Measurements from ENCODE around the gene PEA15.

PEA15 gene

GRCh38 chr1:160168609-160169369, 36.4 kb upstream of the PEA15 start:
- H3K4me3 Mint-ChIP-seq = no peak overlapping the region
- no peak for DNase-seq (ENCODE audit: low spot score)
- peaks cover 19% of the 10 kb centered on the region for H3K27me3 Mint-ChIP-seq (ENCODE audit: low read depth)
- no peaks in the 10 kb centered on the region for H3K9me3 Mint-ChIP-seq
- peak overlapping the region; percentile 0 for H3K27ac Mint-ChIP-seq
- H3K4me1 Mint-ChIP-seq (ENCODE audit: low read depth) = peaks cover 18% of the 10 kb centered on the region
- H3K36me3 Mint-ChIP-seq (ENCODE audit: low read depth) = no peaks in the 10 kb centered on the region

- peaks cover 18% of the 10 kb centered on the region for H3K4me1 Mint-ChIP-seq (ENCODE audit: low read depth)
- H3K27me3 Mint-ChIP-seq (ENCODE audit: low read depth) = peaks cover 19% of the 10 kb centered on the region
- DNase-seq (ENCODE audit: low spot score) = peak; percentile 58
- H3K36me3 Mint-ChIP-seq (ENCODE audit: low read depth) = no peaks in the 10 kb centered on the region
- no peaks in the 10 kb centered on the region for H3K9me3 Mint-ChIP-seq
- H3K27ac Mint-ChIP-seq = peak overlapping the region; percentile 0
- peak overlapping the region; percentile 6 for H3K4me3 Mint-ChIP-seq
Observed at GRCh38 chr1:160169553-160170399, 35.4 kb upstream of the PEA15 start.

- Mint-ChIP-seq H3K4me3 (no peak overlapping the region), H3K36me3 (ENCODE audit: low read depth) (no peaks in the 10 kb centered on the region), H3K27me3 (ENCODE audit: low read depth) (peaks cover 13% of the 10 kb centered on the region), H3K27ac (no peak overlapping the region), H3K9me3 (no peaks in the 10 kb centered on the region), H3K4me1 (ENCODE audit: low read depth) (peaks cover 16% of the 10 kb centered on the region)
- no peak for DNase-seq (ENCODE audit: low spot score)
Observed at GRCh38 chr1:160171354-160171753, 33.8 kb upstream of the PEA15 start.

- H3K9me3 Mint-ChIP-seq = no peaks in the 10 kb centered on the region
- no peak overlapping the region for H3K27ac Mint-ChIP-seq
- H3K4me1 Mint-ChIP-seq (ENCODE audit: low read depth) = peaks cover 13% of the 10 kb centered on the region
- no peak overlapping the region for H3K4me3 Mint-ChIP-seq
- peaks cover 10% of the 10 kb centered on the region for H3K27me3 Mint-ChIP-seq (ENCODE audit: low read depth)
- no peak for DNase-seq (ENCODE audit: low spot score)
- H3K36me3 Mint-ChIP-seq (ENCODE audit: low read depth) = no peaks in the 10 kb centered on the region
Observed at GRCh38 chr1:160171980-160172379, 33.2 kb upstream of the PEA15 start.

- Mint-ChIP-seq H3K4me1 (ENCODE audit: low read depth) (peaks cover 5% of the 10 kb centered on the region), H3K9me3 (no peaks in the 10 kb centered on the region), H3K27ac (no peak overlapping the region), H3K4me3 (no peak overlapping the region), H3K27me3 (ENCODE audit: low read depth) (peaks cover 12% of the 10 kb centered on the region), H3K36me3 (ENCODE audit: low read depth) (no peaks in the 10 kb centered on the region)
- no peak for DNase-seq (ENCODE audit: low spot score)
Observed at GRCh38 chr1:160177231-160177630, 28.0 kb upstream of the PEA15 start.

GRCh38 chr1:160177667-160178066, 27.5 kb upstream of the PEA15 start:
- Mint-ChIP-seq H3K27ac (no peak overlapping the region), H3K27me3 (ENCODE audit: low read depth) (peaks cover 10% of the 10 kb centered on the region), H3K4me1 (ENCODE audit: low read depth) (peaks cover 5% of the 10 kb centered on the region), H3K4me3 (no peak overlapping the region), H3K36me3 (ENCODE audit: low read depth) (no peaks in the 10 kb centered on the region), H3K9me3 (no peaks in the 10 kb centered on the region)
- DNase-seq (ENCODE audit: low spot score) = no peak

- H3K4me1 Mint-ChIP-seq (ENCODE audit: low read depth) = peaks cover under 1% of the 10 kb centered on the region
- peaks cover 7% of the 10 kb centered on the region for H3K27me3 Mint-ChIP-seq (ENCODE audit: low read depth)
- no peaks in the 10 kb centered on the region for H3K36me3 Mint-ChIP-seq (ENCODE audit: low read depth)
- H3K27ac Mint-ChIP-seq = no peak overlapping the region
- DNase-seq (ENCODE audit: low spot score) = no peak
- H3K9me3 Mint-ChIP-seq = no peaks in the 10 kb centered on the region
- H3K4me3 Mint-ChIP-seq = no peak overlapping the region
Observed at GRCh38 chr1:160178731-160179130, 26.5 kb upstream of the PEA15 start.

GRCh38 chr1:160179336-160179735, 25.8 kb upstream of the PEA15 start:
- Mint-ChIP-seq H3K9me3 (no peaks in the 10 kb centered on the region), H3K27me3 (ENCODE audit: low read depth) (peaks cover 7% of the 10 kb centered on the region), H3K27ac (no peak overlapping the region), H3K4me1 (ENCODE audit: low read depth) (no peaks in the 10 kb centered on the region), H3K4me3 (no peak overlapping the region), H3K36me3 (ENCODE audit: low read depth) (no peaks in the 10 kb centered on the region)
- no peak for DNase-seq (ENCODE audit: low spot score)

- H3K36me3 Mint-ChIP-seq (ENCODE audit: low read depth) = no peaks in the 10 kb centered on the region
- no peak overlapping the region for H3K27ac Mint-ChIP-seq
- H3K4me1 Mint-ChIP-seq (ENCODE audit: low read depth) = no peaks in the 10 kb centered on the region
- H3K9me3 Mint-ChIP-seq = no peaks in the 10 kb centered on the region
- DNase-seq (ENCODE audit: low spot score) = no peak
- H3K27me3 Mint-ChIP-seq (ENCODE audit: low read depth) = no peaks in the 10 kb centered on the region
- H3K4me3 Mint-ChIP-seq = no peak overlapping the region
Observed at GRCh38 chr1:160186246-160186645, 18.9 kb upstream of the PEA15 start.

- H3K4me1 Mint-ChIP-seq (ENCODE audit: low read depth) = no peaks in the 10 kb centered on the region
- H3K27ac Mint-ChIP-seq = no peak overlapping the region
- no peaks in the 10 kb centered on the region for H3K27me3 Mint-ChIP-seq (ENCODE audit: low read depth)
- no peaks in the 10 kb centered on the region for H3K36me3 Mint-ChIP-seq (ENCODE audit: low read depth)
- DNase-seq (ENCODE audit: low spot score) = no peak
- H3K4me3 Mint-ChIP-seq = no peak overlapping the region
- H3K9me3 Mint-ChIP-seq = no peaks in the 10 kb centered on the region
Observed at GRCh38 chr1:160186729-160187128, 18.5 kb upstream of the PEA15 start.

- no peak for DNase-seq (ENCODE audit: low spot score)
- Mint-ChIP-seq H3K4me3 (no peak overlapping the region), H3K27ac (no peak overlapping the region), H3K9me3 (no peaks in the 10 kb centered on the region), H3K36me3 (ENCODE audit: low read depth) (no peaks in the 10 kb centered on the region), H3K4me1 (ENCODE audit: low read depth) (no peaks in the 10 kb centered on the region), H3K27me3 (ENCODE audit: low read depth) (no peaks in the 10 kb centered on the region)
Observed at GRCh38 chr1:160187407-160187806, 17.8 kb upstream of the PEA15 start.

GRCh38 chr1:160188341-160188740, 16.8 kb upstream of the PEA15 start:
- Mint-ChIP-seq H3K9me3 (no peaks in the 10 kb centered on the region), H3K4me3 (no peak overlapping the region), H3K36me3 (ENCODE audit: low read depth) (no peaks in the 10 kb centered on the region), H3K27me3 (ENCODE audit: low read depth) (no peaks in the 10 kb centered on the region), H3K4me1 (ENCODE audit: low read depth) (no peaks in the 10 kb centered on the region), H3K27ac (no peak overlapping the region)
- DNase-seq (ENCODE audit: low spot score) = no peak

- no peak for DNase-seq (ENCODE audit: low spot score)
- H3K4me3 Mint-ChIP-seq = no peak within 1 kb of the TSS
- no peaks in the 10 kb centered on the region for H3K27me3 Mint-ChIP-seq (ENCODE audit: low read depth)
- H3K4me1 Mint-ChIP-seq (ENCODE audit: low read depth) = no peaks in the 10 kb centered on the region
- H3K9me3 Mint-ChIP-seq = no peaks in the 10 kb centered on the region
- no peaks in the 10 kb centered on the region for H3K36me3 Mint-ChIP-seq (ENCODE audit: low read depth)
- no peak within 1 kb of the TSS for H3K27ac Mint-ChIP-seq
Observed at GRCh38 chr1:160189649-160190625, 15.2 kb upstream of the PEA15 start, which contains the start of gene CASQ1. Gene CASQ1 (plus strand): TSS chr1:160190575. CDS start chr1:160190752, 177 bp downstream.

Data from T-helper 2 cell treated with Interferon-gamma antibody and Interleukin-4, amounts not matched to agents 5 μg/mL and 100 μg/mL, for 36 hours (primary cell).